Measurements from ENCODE around the gene ARHGAP18.

GRCh38 chr6:129653229-129653628 is 56.7 kb downstream of the ARHGAP18 start:
- TF ChIP-seq CTCF (IDR thresholded peaks at IDR 0.05) = no peak
- TF ChIP-seq POLR2A (IDR thresholded peaks at IDR 0.05) = no peak

Measured in lower leg skin (tissue), 3 donors.